ENCODE results near the gene MRPL36. TPM values are rescaled to one million over a fixed set of nuclear protein-coding genes. Genes with fewer than 3 reads are reported as not detected.

The MRPL36 gene
- total RNA-seq, 4 donors from 2014 or later, result 67.8 to 106 (median 75.3) TPM

DNA sequence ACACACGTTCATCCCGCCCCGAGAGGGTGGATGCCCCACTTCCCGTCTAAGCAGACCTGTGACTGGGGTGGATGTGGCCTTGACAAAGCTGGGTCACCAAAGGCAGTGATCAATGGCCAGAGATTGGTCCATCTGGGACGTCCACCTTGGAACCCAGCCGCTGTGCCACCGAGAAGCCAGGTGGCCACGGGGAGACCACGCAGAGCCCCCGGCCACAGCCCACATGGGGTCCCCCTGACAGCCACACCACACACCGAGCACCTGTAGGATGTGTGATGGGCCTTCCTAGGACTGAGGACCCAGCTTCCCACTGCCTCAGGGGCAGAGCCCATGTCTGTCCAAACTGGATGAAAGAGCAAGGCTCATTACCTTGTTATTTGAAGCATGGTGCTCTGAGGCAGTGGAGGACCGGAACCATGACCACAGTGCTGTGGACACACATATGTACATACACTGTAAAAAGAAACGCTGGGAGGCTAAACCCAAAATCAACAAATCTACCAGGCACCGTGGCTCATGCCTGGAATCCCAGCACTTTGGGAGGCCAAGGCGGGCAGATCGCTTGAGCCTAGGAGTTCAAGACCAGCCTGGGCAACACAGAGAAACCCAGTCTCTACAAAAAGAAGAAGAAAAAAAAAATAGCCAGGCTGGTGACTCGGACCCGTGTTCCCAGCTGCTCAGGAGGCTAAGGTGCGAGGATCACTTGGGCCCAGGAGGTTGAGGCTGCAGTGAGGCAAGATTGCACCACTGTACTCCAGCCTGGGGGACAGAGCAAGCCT is 50.1 kb downstream of the MRPL36 start:
- Histone ChIP-seq H3K9me3 (no peaks in the 10 kb centered on the region), H3K36me3 (no peaks in the 10 kb centered on the region), H3K27ac (no peak overlapping the region), H3K4me1 (no peaks in the 10 kb centered on the region), H3K4me3 (no peak overlapping the region), H3K27me3 (peaks cover 0 to 7% (median 0%) of the 10 kb centered on the region in 3 donors)
- intact Hi-C loops (cut with DNase I; ENCODE audit: low total_unique reads), result no loop called here
- in situ Hi-C loops (cut with MboI; ENCODE audit: low sequenced_read_pairs in 4 of 4), result loop anchor here in 3 of 4 donors (25.0 kb wide), 1 partner anchor 288 kb away; no protein-coding TSS in a partner anchor
- ATAC-seq, result no peak
- peak in 1 of 2 donors; percentile 1 for DNase-seq
- TF ChIP-seq POLR2A (IDR thresholded peaks at IDR 0.05), result no peak
- TF ChIP-seq, protein P1, sequence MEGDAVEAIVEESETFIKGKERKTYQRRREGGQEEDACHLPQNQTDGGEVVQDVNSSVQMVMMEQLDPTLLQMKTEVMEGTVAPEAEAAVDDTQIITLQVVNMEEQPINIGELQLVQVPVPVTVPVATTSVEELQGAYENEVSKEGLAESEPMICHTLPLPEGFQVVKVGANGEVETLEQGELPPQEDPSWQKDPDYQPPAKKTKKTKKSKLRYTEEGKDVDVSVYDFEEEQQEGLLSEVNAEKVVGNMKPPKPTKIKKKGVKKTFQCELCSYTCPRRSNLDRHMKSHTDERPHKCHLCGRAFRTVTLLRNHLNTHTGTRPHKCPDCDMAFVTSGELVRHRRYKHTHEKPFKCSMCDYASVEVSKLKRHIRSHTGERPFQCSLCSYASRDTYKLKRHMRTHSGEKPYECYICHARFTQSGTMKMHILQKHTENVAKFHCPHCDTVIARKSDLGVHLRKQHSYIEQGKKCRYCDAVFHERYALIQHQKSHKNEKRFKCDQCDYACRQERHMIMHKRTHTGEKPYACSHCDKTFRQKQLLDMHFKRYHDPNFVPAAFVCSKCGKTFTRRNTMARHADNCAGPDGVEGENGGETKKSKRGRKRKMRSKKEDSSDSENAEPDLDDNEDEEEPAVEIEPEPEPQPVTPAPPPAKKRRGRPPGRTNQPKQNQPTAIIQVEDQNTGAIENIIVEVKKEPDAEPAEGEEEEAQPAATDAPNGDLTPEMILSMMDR (IDR thresholded peaks at IDR 0.05 in 4 of 5, conservative IDR thresholded peaks at IDR 0.05 in 1 of 5), result no peak

DNA sequence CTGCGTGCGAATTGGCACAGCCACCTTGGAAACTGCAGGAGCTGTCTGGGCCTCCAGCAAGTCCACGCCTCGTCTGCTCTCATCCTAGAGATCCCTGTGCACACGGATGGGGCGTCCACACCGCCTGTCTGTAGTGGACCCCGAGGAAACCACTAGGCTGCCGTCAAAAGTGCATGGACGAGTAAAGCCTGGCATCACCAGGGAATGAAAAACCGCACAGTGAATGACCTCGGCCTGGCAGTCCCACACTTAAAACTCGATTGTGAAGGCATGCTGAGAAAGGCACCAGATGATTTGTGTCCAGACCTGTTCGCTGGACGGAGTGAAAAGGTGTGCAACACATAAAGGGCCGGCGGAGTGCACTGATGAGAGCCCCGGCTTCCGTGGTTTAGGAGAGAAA is 50.8 kb downstream of the MRPL36 start:
- H3K4me3 ChIP-seq, result no peak overlapping the region
- no peak for TF ChIP-seq POLR2A (IDR thresholded peaks at IDR 0.05)
- TF ChIP-seq, protein P1 (IDR thresholded peaks at IDR 0.05 in 4 of 5, conservative IDR thresholded peaks at IDR 0.05 in 1 of 5), result no peak
- H3K4me1 ChIP-seq, result no peaks in the 10 kb centered on the region
- DNase-seq (peak in 1 of 2 donors; percentile 0), ATAC-seq (no peak)
- H3K27ac ChIP-seq, result no peak overlapping the region
- intact Hi-C loops (cut with DNase I; ENCODE audit: low total_unique reads), result no loop called here
- H3K27me3 ChIP-seq, result peaks cover 0 to 7% (median 0%) of the 10 kb centered on the region in 3 donors
- H3K36me3 ChIP-seq, result no peaks in the 10 kb centered on the region
- H3K9me3 ChIP-seq, result no peaks in the 10 kb centered on the region
- in situ Hi-C loops (cut with MboI; ENCODE audit: low sequenced_read_pairs in 4 of 4), result no loop called here

Other genes with a start within 250 kb of the MRPL36 start
- gene NDUFS6, start 1.6 kb upstream of the MRPL36 start, total RNA-seq, result 100 to 1,000 TPM in 3 of 4 donors, 10 to 100 TPM in 1; 70.8 to 135 (median 106) TPM
- 1 to 10 TPM in 1 of 4 donors, under 1 TPM in 1, not detected in 2; 0.78 to 1.7 TPM for gene IRX4, start 83.1 kb upstream of the MRPL36 start, total RNA-seq